Loucy (cell line): ENCODE results near the gene CRB3.

Source experiments
- H2AFZ ChIP-seq: fragments of 200-600 bp; sonication (generic); 2 replicates; pipeline ENCODE4 v1.6.0; 2016; ENCODE audit warnings: antibody characterized with exemption, mild to moderate bottlenecking, low read length, moderate library complexity
- H3F3A ChIP-seq: fragments of 200-600 bp; 2 replicates; pipeline ENCODE4 v1.6.0; 2016; ENCODE audit warnings: antibody characterized with exemption, low read depth, mild to moderate bottlenecking
- H3K27me3 ChIP-seq: fragments of 200-600 bp; sonication (generic); 2 replicates; pipeline ENCODE4 v1.6.1; 2014; ENCODE audit warnings: low read length, mild to moderate bottlenecking; ENCODE audit not compliant: insufficient read depth, poor library complexity, severe bottlenecking
- H3K36me3 ChIP-seq: fragments of 200-600 bp; sonication (generic); 2 replicates; pipeline ENCODE4 v1.6.1; 2016; ENCODE audit warnings: low read length; ENCODE audit not compliant: insufficient read depth
- H3K4me1 ChIP-seq: fragments of 200-600 bp; sonication (generic); 2 replicates; pipeline ENCODE4 v1.5.1; 2014; ENCODE audit warnings: low read length, mild to moderate bottlenecking; ENCODE audit not compliant: insufficient read depth, poor library complexity, severe bottlenecking
- H3K4me2 ChIP-seq: fragments of 200-600 bp; sonication (generic); 2 replicates; pipeline ENCODE4 v1.6.0; 2014; ENCODE audit warnings: antibody characterized with exemption, low read length, low read depth, mild to moderate bottlenecking; ENCODE audit not compliant: poor library complexity, severe bottlenecking
- H3K4me3 ChIP-seq: fragments of 200-600 bp; sonication (generic); 2 replicates; pipeline ENCODE4 v1.5.1; 2014; ENCODE audit warnings: low read length, mild to moderate bottlenecking, mixed read lengths; ENCODE audit not compliant: poor library complexity, severe bottlenecking
- H3K79me2 ChIP-seq: fragments of 200-600 bp; sonication (generic); 2 replicates; pipeline ENCODE4 v1.6.1; 2014; ENCODE audit warnings: low read length; ENCODE audit not compliant: insufficient read depth
- H3K9ac ChIP-seq: fragments of 200-600 bp; sonication (generic); 2 replicates; pipeline ENCODE4 v1.6.0; 2014; ENCODE audit warnings: mild to moderate bottlenecking, low read depth, low read length, moderate library complexity; ENCODE audit not compliant: poor library complexity, severe bottlenecking
- H3K9me2 ChIP-seq: fragments of 200-600 bp; sonication (generic); replicated peaks from 2 replicates; pipeline ENCODE4 v1.6.1; 2016; ENCODE audit warnings: low read depth, low read length, mixed read lengths
- H3K9me3 ChIP-seq: fragments of 200-600 bp; sonication (generic); 2 replicates; pipeline ENCODE4 v1.6.1; 2014; ENCODE audit warnings: mild to moderate bottlenecking, antibody characterized with exemption, low read length, low read depth; ENCODE audit not compliant: insufficient read depth
- H4K20me1 ChIP-seq: fragments of 200-600 bp; sonication (generic); 2 replicates; pipeline ENCODE4 v1.6.0; 2014; ENCODE audit warnings: antibody characterized with exemption, low read length, mild to moderate bottlenecking; ENCODE audit not compliant: insufficient read depth, poor library complexity, severe bottlenecking
- EZH2phosphoT487 ChIP-seq: fragments of 200-600 bp; IDR thresholded peaks from 2 replicates; pipeline ENCODE4 v1.6.1; 2018; ENCODE audit warnings: antibody characterized with exemption, mild to moderate bottlenecking, moderate library complexity, borderline replicate concordance
- TF ChIP-seq, protein P1 (sequence below): fragments of 200-600 bp; sonication (generic); conservative IDR thresholded peaks from 2 replicates; pipeline ENCODE4 v1.5.1; 2014; ENCODE audit warnings: mild to moderate bottlenecking, antibody characterized with exemption, low read length

Gene CRB3

DNA sequence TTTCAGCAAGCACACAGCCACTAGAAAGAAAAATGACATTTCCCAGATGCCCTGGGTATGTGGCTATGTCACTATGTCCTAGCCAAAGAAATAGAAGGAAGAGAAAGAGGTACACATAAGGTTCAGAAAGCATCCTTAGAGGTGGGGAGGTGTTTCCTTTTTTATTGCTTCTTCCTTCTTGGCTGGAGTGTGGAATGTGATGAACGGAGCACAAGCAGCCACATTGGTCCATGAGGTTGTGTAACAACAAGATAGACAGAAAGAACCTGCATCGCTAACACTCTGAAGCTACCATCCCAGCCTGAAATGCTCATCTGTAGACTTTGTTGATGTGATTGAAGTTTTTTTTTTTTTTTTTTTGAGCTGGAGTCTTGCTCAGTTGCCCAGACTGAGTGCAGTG is 11.2 kb upstream of the CRB3 start:
- Histone ChIP-seq H4K20me1 (no peaks in the 10 kb centered on the region), H3K4me3 (no peak overlapping the region), H3K9ac (no peak overlapping the region), H3K27me3 (no peaks in the 10 kb centered on the region), H3K4me1 (no peaks in the 10 kb centered on the region), H3K9me3 (no peaks in the 10 kb centered on the region), H3K36me3 (peaks cover 3% of the 10 kb centered on the region; the same call in 1 of the 2 replicates), H3K9me2 (no peaks in the 10 kb centered on the region), H3K4me2 (no peak overlapping the region), H3K79me2 (no peaks in the 10 kb centered on the region), H2AFZ (no peak overlapping the region), H3F3A (no peaks in the 10 kb centered on the region)
- TF ChIP-seq, protein P1, sequence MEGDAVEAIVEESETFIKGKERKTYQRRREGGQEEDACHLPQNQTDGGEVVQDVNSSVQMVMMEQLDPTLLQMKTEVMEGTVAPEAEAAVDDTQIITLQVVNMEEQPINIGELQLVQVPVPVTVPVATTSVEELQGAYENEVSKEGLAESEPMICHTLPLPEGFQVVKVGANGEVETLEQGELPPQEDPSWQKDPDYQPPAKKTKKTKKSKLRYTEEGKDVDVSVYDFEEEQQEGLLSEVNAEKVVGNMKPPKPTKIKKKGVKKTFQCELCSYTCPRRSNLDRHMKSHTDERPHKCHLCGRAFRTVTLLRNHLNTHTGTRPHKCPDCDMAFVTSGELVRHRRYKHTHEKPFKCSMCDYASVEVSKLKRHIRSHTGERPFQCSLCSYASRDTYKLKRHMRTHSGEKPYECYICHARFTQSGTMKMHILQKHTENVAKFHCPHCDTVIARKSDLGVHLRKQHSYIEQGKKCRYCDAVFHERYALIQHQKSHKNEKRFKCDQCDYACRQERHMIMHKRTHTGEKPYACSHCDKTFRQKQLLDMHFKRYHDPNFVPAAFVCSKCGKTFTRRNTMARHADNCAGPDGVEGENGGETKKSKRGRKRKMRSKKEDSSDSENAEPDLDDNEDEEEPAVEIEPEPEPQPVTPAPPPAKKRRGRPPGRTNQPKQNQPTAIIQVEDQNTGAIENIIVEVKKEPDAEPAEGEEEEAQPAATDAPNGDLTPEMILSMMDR: no peak
- no peak for TF ChIP-seq EZH2phosphoT487

DNA sequence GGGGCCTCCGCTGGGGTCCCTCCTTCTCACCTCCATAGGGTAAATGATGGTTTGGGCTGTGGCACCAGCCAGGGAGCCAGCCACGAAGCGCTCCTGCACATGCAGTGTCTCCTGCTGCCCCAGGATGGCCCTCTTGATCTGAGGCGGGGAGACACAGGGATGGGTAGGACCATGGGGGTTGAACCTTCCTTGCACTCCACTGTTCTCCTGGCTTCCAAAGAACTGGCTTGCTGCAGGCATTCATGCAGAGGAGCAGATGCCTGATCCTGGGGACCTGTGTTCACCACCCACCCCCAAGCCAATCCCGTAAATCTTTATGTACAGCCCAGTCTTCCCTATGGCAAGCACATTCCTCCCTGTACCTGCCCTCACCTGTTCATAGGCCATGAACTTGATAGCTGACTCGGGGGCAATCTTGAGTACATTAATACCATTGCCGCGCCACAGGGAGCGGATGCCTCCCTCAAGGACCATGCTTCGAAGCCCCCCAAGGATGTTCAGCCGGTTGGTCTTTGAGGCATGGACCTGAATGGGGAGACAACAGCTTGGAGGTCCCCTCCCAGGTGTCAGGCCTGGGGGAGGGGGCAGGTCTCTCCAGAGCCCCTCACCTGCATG is 10.0 kb upstream of the CRB3 start:
- H3K4me3 ChIP-seq: no peak overlapping the region
- H4K20me1 ChIP-seq: no peaks in the 10 kb centered on the region

DNA sequence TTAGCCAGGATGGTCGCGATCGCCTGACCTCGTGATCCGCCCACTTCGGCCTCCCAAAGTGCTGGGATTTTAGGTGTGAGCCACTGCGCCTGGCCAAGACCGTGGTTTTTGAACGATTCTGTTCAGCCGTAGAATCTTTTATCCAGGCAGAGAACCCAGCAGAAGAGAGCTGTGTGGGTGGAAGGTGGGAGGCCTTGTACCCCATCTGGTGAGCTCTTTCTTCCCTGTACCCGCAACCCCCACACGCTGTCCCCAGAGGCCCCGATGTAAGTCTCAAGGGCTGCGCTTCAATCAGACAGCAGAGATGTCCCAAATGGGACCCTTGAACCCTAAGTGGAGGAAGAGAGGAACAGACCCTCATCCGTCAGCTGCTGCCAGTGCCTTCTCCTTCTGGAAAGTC is 8.1 kb upstream of the CRB3 start:
- TF ChIP-seq EZH2phosphoT487: no peak
- TF ChIP-seq, protein P1: no peak
- Histone ChIP-seq H3K4me1 (peaks cover 12% of the 10 kb centered on the region), H3K4me3 (no peak overlapping the region), H3K36me3 (peaks cover 3% of the 10 kb centered on the region; the same call in 1 of the 2 replicates), H3F3A (no peaks in the 10 kb centered on the region), H3K79me2 (peaks cover 5% of the 10 kb centered on the region; the same call in 1 of the 2 replicates), H2AFZ (no peak overlapping the region), H3K9me3 (no peaks in the 10 kb centered on the region), H3K9me2 (no peaks in the 10 kb centered on the region), H3K27me3 (no peaks in the 10 kb centered on the region), H3K4me2 (no peak overlapping the region), H4K20me1 (no peaks in the 10 kb centered on the region), H3K9ac (no peak overlapping the region)

More for the DNA sequence above, 10.0 kb upstream of the CRB3 start:
- Histone ChIP-seq H3K4me1 (peaks cover 11% of the 10 kb centered on the region), H2AFZ (no peak overlapping the region), H3K4me2 (no peak overlapping the region), H3K9me3 (no peaks in the 10 kb centered on the region), H3K9ac (no peak overlapping the region), H3F3A (no peaks in the 10 kb centered on the region), H3K79me2 (peaks cover 3% of the 10 kb centered on the region; the same call in 1 of the 2 replicates), H3K9me2 (no peaks in the 10 kb centered on the region), H3K27me3 (no peaks in the 10 kb centered on the region), H3K36me3 (peaks cover 3% of the 10 kb centered on the region; the same call in 1 of the 2 replicates)
- TF ChIP-seq, protein P1: no peak
- TF ChIP-seq EZH2phosphoT487: no peak
